Femur (tissue), 1 donor: ENCODE results near the gene CELF4.
A peak's percentile ranks its signal among the peaks of the same experiment; 100 is the strongest.

Experiments
- DNase-seq: peaks from one replicate; pipeline ENCODE4 v3.0.0-alpha.2; 2017

Gene CELF4

GRCh38 chr18:37249171-37249886 lies 316.3 kb downstream of the CELF4 start:
- DNase-seq = no peak

- no peak for DNase-seq
Measured at GRCh38 chr18:37248281-37248680, 317.3 kb downstream of the CELF4 start.

- DNase-seq = peak; percentile 5
Measured at GRCh38 chr18:37247497-37248161, 318.0 kb downstream of the CELF4 start.

GRCh38 chr18:37246779-37247340 lies 318.7 kb downstream of the CELF4 start:
- peak; percentile 8 for DNase-seq

- DNase-seq = no peak
Measured at GRCh38 chr18:37244618-37245017, 321.0 kb downstream of the CELF4 start.

- peak; percentile 28 for DNase-seq
Measured at GRCh38 chr18:37243741-37244140, 321.9 kb downstream of the CELF4 start.

GRCh38 chr18:37242826-37243560 lies 322.6 kb downstream of the CELF4 start:
- no peak for DNase-seq

GRCh38 chr18:37242091-37242490 lies 323.5 kb downstream of the CELF4 start:
- no peak for DNase-seq

- DNase-seq = no peak
Measured at GRCh38 chr18:37238282-37239108, 327.1 kb downstream of the CELF4 start.

GRCh38 chr18:37235583-37235982 lies 330.0 kb downstream of the CELF4 start:
- DNase-seq = no peak

GRCh38 chr18:37231251-37231650 lies 334.3 kb downstream of the CELF4 start:
- no peak for DNase-seq

- no peak for DNase-seq
Measured at GRCh38 chr18:37230768-37231167, 334.8 kb downstream of the CELF4 start.

GRCh38 chr18:37225279-37225678 lies 340.3 kb downstream of the CELF4 start:
- DNase-seq = no peak

- DNase-seq = no peak
Measured at GRCh38 chr18:37222999-37223378, 342.6 kb downstream of the CELF4 start.

- peak; percentile 57 for DNase-seq
Measured at GRCh38 chr18:37222354-37222998, 343.1 kb downstream of the CELF4 start.

- no peak for DNase-seq
Measured at GRCh38 chr18:37219257-37219656, 346.3 kb downstream of the CELF4 start.

- no peak for DNase-seq
Measured at GRCh38 chr18:37218022-37218590, 347.5 kb downstream of the CELF4 start.

GRCh38 chr18:37210781-37211180 lies 354.8 kb downstream of the CELF4 start:
- DNase-seq = no peak

- DNase-seq = no peak
Measured at GRCh38 chr18:37207343-37207742, 358.3 kb downstream of the CELF4 start.

GRCh38 chr18:37199741-37200140 lies 365.9 kb downstream of the CELF4 start:
- DNase-seq = no peak
